NAMALWA (cell line): ENCODE data around the gene UBB.
"Not testable (repeated sequence)": the region's sequence is repeated elsewhere in the genome, so short reads cannot be mapped to it uniquely, and the experiment has no call there.

Source experiments
- DNase-seq: peaks from one replicate; pipeline ENCODE4 v3.0.0-alpha.2; 2015; ENCODE audit warnings: low spot score

Gene UBB

DNA sequence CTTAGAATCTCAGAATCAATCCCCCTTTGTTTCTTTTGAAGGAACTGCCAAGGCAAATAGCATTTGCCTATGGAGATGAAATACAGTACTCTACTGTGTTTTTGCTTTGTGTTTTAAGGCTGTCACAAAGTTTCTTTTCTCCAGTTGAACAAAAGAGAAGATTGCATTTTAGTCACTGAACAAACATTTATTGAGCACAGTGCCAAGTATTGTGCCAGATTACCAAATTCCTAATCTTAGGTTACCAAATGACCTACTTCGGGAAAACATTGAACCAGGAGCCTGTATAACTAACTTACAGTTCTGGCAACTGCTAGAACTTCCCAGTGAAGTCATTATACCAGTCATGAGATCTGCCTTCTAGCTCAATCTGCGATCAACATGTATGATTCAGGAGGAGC is 3.0 kb upstream of the UBB start:
- no peak for DNase-seq

DNA sequence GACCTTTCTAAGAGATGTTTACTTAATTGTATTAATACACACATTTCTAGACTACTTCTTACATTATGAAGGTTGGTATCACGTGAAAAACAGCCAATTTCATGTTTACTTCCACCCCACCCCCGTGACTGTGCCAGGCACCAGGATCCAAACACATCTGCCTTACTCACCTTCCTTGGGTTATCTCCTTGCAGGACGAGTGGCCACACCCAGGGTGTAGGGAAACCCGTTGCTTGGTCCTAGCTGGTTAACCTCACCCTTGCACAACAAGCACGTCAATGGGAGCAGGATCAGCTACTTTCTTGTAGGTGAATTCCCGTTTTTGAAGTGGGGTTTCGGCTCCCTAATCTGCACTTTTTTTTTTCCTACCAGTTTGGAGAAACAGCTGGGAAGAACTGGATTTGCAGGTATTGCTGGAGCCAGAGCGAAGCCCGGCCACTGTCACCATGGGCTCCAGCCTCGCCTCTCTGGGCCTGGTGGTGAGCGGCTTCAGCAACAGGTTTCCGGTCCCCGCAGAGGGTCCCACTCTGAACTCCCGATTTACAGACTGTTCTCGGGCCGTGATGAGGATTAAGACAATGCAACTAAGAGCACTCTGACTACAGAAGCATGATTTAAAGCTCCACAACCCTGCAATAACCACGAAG is 2.1 kb upstream of the UBB start:
- no peak for DNase-seq

DNA sequence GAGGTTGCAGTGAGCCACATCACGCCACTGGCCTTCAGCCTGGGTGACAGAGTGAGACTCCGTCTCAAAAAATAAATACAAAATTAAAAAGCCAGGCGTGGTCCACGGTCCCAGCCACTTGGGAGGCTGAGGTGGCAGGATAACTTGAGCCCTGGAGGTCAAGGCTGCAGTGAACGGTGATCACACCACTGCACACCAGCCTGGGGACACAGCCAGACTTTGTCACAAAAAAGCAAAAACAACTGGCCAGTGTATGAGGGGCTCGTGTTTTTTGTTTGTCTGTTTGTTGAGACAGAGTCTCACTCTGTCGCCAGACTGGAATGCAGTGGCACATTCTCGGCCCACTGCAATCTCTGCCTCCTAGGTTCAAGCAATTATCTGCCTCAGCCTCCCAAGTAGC is 1.2 kb upstream of the UBB start:
- no peak for DNase-seq

DNA sequence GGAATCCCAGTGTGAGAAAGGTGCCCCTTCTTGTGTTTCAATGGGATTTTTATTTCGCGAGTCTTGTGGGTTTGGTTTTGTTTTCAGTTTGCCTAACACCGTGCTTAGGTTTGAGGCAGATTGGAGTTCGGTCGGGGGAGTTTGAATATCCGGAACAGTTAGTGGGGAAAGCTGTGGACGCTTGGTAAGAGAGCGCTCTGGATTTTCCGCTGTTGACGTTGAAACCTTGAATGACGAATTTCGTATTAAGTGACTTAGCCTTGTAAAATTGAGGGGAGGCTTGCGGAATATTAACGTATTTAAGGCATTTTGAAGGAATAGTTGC is 567 bp downstream of the UBB start:
- no peak for DNase-seq

DNA sequence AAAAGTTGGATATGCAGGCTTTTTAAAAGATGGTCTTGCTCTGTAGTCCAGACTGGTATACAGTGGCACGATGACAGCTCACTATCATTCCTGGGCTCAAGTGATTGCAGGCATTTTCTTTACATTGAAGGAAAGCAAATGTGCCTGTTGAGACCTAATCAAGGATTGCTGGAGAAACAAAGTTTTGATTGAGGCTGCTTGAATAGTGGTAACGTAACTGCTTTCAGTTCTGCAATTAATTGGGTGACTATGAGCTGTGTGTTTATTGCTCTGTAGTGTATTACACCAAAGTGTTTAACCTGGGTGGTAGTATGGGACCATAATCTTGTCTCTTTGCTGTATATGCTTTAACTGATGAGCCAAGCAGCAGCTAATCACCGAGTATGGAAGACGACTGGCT is 2.3 kb downstream of the UBB start:
- DNase-seq = peak; percentile 19

DNA sequence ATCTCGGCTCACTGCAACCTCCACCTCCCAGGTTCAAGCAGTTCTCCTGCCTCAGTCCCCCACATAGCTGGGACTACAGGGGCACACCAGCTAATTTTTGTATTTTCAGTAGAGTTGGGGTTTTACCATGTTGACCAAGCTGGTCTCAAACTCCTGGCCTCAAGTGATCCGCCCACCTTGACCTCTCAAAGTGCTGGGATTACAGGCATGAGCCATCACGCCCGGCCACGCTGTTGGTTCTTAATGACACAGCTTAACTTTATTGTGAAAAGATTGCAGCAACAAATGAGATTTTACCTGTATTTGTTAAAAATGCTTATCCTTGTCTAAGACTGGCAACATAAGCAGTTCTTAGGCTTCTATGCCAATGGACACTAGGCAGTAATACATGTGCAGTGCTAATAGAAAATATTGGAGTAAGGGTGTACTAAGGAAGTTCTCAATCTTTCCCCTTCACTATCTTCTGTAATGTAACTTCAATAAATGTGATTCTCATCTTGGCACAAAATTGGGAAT is 2.9 kb downstream of the UBB start:
- DNase-seq = no peak

DNA sequence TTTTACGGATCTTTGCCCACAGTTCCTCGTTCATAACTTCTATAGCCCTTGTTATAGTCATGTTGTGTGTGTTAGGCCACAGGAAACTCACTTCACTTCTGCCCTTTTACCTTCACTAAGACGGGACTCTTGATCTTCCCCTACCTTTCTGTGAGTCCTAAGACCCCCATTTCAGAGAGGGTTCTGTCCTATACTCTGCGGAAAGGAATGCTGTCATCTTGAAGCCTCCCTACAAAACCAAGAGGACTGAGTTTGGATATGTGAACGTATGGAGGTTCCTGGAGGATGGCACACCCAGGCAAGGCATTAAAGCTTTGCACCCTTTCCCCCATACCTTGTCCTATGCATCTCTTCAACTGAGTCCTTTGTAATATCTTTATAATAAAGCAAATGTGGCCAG is 3.7 kb downstream of the UBB start:
- no peak for DNase-seq

DNA sequence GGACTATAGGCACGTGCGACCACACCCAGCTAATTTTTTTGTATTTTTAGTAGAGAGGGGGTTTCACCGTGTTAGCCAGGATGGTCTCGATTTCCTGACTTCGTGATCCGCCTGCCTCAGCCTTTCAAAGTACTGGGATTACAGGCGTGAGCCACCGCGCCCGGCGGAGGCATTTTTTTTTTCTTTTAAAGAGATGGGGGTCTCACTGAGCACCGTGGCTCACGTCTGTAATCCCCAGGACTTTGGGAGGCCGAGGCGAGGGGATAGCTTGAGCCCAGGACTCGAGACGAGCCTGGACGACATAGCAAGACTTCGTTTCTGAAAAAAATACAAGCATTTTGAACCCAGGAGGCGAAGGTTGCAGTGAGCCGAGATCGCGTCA is 5.2 kb downstream of the UBB start:
- not testable (repeated sequence) for DNase-seq

DNA sequence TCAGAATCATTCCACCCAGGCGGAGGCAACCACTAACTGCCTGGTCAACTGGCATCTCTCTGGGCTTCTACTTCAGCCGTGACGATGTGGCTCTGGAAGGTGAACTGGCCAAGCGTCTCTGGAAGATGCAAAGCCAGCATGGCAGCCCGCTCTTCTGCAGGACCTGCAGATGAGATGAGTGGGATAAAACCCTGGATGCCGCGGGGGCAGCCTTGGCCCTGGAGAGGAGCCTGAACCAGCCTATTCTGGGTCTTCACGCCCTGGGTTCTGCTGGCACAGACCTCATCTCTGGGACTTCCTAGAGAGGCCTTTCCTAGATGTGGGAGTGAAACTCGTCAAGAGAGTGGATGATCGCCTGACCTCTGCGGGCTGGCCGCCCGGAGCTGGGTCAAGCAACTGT is 10.6 kb downstream of the UBB start:
- no peak for DNase-seq

DNA sequence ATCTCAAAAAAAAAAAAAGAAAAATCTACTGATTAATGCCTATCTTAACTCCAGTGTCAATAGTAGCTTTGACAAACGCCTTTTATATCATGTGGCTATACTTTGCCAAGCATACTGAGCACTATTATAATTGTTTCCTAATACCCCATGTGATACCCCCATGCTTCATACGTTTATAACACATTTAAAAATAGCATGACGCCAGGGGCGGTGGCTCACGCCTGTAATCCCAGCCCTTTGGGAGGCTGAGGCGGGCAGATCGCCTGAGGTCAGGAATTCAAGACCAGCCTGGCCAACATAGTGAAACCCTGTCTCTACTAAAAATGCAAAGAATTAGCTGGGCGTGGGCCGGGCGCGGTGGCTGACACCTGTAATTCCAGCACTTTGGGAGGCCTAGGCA is 11.6 kb downstream of the UBB start:
- DNase-seq = not testable (repeated sequence)

DNA sequence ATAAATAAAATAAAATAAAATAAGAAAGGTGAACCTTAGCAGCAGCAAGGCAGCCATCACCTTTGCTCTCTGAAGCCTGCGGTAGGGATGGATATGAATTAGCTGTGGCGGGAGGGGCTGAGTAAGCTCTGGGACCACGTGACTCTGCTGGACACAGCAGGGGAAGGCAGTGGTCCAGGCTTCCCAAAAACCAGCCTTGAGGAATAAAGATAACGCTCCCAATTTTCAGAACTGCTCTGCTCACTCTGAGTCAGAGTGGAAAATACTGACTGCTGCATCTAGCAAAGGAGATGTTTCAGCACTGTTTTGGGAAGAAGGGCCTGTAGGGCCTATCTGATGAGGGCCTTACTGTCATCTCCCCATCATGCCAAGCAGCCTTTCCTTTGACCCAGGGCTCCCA is 15.0 kb downstream of the UBB start:
- not testable (repeated sequence) for DNase-seq

DNA sequence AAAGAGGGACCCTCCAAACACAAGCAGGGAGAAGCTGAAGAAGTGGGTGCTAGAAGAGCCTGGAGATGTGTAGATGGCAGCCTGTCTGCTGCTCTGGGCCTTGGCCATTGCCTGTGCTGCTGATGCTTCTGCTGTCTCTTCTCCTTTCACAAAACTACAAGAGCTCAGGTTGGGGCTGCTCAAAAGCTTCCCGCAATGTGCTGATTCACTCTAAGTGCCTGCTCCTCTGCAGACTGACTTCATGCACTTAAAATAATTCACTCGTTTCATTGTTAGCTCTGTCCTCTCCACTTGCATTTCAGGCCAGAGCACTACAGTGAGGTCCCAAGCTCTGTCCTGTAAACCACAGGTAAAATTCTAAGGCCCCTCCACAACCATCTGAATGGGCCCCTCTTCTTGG is 15.8 kb downstream of the UBB start:
- not testable (repeated sequence) for DNase-seq

DNA sequence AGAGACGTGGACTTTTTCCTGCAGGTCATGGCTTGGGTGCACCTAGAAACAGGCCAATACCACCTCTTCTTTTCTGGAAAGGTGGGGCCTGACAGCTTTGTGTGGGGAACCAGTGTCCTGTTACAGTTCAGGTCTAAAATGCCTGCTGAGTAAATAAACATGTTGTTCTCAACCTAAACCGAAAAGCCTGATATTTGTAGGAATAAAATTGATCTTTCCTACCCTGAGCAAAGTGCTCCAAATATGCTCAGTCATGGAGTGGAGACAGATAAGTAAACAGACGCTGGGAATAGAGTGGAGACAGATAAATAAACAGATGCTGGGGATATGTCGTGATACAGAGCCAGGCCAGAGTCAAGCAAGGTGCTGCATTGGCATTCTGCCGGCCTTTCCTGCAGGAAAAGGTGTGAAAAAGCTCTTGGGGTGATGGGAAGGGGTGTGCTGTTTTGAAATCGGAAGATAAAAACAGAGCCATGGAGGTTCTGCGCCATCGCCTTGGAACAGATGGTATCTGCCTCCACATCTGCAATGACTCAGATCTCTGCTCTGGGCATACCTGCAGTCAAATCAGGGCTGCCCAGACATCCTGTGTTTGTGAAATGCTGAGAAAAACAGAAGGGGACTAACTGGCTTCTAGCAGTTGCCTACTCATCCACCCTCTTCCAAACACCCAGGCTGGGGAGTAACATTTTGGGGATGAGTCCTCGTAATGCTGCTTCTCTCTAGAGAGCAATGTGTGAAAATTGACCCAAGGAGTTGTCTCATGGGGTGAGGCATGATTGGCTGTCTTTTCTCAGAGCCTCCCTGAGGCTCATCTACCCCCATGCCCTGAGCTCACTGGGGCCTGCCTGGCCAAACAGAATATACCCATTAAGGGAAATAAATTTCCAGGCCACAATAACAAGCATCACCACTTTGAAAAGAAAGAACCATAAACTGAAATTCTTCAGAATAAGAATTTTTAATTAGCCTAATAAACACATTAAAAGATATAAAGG is 17.7 kb downstream of the UBB start:
- DNase-seq = peak; percentile 54

DNA sequence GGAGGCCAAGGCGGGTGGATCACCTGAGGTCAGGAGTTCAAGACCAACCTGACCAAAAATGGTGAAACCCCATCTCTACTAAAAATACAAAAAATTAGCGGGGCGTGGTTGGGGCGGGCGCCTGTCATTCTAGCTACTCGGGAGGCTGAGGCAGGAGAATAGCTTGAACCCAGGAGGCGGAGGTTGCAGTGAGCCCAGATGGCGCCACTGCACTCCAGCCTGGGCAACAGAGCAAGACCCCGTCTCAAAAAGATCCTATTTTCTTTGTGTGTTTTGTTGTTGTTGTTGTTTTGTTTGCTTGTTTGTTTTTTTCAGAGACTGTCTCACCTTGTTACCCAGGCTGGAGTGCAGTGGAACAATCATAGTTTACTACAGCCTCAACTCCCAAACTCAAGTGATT is 23.0 kb downstream of the UBB start:
- DNase-seq = not testable (repeated sequence)

DNA sequence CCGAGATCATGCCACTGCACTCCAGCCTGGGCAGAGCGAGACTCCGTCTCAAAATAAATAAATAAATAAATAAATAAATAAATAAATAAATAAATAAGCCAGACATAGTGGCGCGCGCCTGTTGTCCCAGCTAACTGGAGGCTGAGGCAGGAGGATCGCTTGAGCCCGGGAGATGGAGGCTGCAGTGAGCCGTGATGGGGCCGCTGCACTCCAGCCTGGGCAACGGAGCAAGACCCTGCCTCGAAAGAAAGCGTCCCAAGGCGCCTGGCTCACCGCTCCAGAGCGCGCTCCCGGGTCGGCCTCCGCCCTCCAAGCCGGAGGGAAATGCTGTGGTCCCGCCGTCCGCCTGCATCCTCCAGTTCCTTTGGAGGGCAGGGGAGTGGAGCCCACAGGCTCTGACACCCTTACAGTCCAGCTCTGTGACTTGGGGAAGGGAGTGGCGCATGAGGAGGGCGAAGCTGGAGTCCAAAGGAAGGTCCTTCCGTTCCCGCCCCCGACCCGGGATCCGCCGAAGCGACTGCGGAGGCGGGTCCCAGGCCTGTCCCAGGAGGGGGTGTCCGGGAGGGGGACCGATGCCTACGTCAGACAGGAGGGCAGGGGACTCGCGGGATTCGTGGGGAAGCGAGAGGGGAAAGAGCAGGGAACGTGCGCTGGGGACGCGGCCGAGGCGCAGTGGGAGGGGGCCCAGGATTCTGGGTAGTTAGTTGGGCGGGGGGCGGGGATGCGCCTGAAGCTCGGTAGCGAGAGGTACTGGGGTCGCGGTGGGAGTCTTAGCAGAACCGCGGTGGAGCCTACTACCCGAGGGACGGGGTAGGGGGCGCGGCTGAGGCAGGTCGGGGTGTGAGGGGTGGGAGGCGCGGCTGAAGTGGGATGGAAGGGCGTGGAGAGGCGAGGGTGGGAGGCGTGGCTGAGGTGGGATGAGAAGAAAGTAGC is 26.1 kb downstream of the UBB start:
- DNase-seq = no peak

DNA sequence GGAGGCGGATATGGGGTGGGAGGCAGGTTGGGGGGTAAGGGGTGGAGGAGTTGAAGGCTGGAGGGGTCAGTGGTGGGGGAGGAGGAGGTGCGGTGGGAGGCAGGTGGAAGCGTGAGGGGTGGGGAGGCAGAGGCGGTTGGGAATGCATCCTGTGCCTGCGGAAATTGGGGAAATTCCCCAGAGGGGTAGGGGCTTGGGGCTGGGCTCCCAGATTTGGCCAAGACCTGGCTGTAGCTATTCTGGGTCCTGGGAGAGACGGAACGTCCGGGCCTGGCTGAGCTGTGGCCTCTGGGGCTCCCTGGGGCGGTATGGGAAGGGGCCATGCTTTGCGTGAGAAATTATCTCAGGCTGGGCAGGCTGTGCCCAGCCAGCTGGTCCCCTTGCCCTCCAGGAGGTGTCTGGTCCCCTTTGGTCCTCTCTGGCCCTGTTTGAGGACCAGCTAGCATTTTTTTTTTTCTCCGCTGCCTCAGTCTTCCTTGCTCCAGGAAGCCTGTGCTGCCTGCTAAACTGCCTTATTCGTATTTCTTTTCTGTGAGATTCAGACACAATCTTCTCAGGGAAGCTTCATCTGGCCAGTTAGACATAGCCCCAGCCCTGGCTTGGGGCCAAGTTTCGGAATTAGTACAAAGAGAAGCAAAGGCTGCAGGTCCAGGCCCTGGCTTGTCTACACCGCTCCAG is 27.2 kb downstream of the UBB start:
- peak; percentile 87 for DNase-seq

DNA sequence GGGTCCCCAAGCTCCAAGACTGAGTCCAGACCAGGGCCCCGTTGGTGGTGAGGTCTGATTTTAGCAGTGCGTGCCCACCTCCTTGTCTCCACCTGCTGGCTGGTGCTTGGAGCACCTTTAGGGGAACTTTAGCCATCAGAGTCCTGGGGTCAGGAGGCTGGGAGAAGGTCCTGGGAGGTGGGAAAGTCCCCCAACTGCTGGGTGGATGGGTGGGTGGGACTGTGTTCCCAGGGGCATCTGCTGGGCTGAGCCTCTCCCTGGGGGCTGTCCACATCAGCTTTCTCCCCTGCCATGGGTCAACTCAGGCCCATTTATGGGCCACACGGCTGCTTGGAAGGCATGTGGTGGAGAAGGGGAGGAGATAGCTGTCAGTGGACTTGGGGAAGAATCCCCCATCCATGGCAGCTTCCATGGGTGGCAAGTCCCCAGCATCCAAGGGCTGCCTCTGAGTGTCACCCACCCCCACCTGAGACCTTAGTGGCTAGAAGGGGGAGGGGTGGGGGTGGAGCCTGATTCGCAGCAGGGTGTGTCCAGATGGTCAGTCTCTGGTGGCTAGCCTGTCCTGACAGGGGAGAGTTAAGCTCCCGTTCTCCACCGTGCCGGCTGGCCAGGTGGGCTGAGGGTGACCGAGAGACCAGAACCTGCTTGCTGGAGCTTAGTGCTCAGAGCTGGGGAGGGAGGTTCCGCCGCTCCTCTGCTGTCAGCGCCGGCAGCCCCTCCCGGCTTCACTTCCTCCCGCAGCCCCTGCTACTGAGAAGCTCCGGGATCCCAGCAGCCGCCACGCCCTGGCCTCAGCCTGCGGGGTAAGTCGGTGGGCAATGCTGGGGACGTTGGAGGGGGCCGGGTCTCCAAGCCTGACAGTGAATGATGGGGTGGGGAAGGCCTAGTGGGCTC is 34.4 kb downstream of the UBB start, which contains the start of gene TRPV2:
TSS of gene TRPV2 (plus strand) at position 541 of the 894 bp plus-strand sequence. CDS start 2,098 bp downstream, outside the sequence.
- DNase-seq = peak; percentile 66

DNA sequence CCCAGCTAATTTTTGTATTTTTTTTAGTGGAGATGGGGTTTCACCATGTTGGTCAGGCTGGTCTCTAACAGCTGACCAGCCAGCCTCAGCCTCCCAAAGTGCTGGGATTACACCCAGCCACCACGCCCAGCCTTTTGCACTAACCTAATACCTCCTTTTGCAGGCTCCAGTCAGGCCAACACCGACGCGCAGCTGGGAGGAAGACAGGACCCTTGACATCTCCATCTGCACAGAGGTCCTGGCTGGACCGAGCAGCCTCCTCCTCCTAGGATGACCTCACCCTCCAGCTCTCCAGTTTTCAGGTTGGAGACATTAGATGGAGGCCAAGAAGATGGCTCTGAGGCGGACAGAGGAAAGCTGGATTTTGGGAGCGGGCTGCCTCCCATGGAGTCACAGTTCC is 36.5 kb downstream of the UBB start:
- no peak for DNase-seq

DNA sequence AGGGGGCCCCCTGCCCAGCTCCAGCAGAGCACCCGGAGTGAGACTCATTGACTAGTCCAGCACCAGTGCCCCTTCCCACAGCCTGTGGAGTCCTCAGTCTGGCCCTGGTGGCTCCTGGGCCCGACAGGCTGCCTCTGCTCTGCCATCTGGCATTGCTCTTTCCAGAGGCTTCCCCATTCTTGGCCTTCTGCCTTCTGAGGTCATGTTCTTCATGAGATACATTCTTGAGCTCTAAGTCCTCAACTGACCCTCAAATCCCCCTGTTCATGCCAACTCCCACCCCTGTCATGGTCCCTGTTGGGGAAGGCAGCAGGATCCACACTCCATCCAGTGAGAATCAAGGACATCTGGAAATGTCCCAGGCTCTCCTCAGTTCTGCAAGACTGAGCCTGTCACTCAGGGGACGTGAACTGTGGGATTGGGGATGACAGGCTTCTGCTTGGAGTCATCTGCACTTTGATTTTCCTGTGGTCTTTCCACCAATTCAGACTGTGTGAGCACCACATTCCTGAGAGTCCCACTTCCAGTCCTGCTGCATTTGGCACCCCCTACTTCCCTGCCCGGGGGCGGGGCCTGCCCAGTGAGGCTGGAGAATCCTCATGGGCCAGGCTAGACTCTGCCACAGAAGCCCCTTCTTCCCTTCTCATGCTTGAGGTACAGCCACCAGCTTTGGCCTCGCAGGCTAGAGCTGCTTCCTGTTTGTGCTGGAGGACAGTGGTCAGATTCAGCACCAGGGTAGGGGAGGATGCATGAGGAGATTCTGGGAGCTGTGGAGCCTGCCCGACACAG is 37.2 kb downstream of the UBB start:
- DNase-seq = no peak

DNA sequence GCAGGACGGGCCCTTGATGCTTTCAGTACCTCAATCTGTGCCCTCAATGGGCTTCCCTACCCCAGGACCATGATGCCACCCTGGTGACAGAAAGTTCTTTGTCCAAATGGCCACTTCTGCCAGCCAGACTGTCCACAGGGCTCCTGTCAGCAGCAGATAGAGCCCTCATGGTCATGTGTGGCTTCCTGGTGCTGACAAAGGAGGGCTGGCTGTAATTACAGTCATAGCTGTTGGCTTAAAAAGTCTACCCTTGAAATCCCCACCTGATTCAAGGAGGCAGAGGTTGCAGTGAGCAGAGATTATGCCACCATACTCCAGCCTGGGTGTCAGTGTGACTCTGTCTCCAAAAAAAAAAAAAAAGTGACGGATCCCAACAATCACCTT is 37.8 kb downstream of the UBB start:
- no peak for DNase-seq
